GM18867 (cell line): ENCODE measurements around the gene STRN3.
"Not testable (repeated sequence)": the region's sequence is repeated elsewhere in the genome, so short reads cannot be mapped to it uniquely, and the experiment has no call there.

Experiments
- ATAC-seq: cut with Tn5 transposase; IDR thresholded peaks from one replicate; pipeline ENCODE4 v1.9.1; 2021; ENCODE audit warnings: mild to moderate bottlenecking, moderate library complexity; ENCODE audit not compliant: unreplicated experiment

The STRN3 gene

DNA sequence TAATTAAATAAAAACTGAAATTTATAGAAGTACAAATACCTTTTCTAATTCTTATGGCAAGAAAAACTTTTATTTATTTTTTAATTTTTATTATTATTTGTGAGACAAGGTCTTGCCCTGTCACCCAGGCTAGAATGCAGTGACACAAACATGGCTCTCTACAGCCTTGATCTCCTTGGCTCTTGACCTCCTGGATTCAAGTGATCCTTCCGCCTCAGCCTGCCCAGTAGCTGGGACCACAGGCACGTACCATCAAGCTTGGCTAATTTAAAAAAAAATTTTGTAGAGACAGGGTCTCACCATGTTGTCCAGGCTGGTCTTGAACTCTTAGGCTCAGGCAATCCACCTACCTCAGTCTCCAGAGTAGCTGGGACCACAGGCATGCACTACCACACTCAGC, 104.4 kb downstream of the STRN3 start:
- no peak for ATAC-seq

DNA sequence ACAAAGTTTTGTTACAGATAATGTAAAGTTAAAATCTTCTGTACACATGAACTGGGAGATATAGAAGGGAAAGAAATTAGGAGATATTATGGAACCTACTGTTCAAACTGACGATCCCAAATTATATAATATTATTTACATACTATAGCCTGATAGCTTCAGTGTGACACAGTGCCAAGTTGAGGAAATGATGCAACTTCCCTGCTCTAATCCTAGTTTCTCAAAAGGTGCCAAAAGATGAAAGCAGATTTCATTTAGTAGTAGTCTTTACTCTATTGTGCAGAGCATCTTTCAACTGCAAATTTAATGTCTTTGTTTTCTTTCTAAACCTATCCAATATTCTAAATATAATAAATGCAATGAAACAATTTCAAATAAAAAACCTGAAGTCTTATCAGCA, 104.9 kb downstream of the STRN3 start:
- no peak for ATAC-seq

GRCh38 chr14:30915596-30915995, 110.6 kb downstream of the STRN3 start:
- no peak for ATAC-seq

GRCh38 chr14:30914812-30915211, 111.4 kb downstream of the STRN3 start:
- no peak for ATAC-seq

DNA sequence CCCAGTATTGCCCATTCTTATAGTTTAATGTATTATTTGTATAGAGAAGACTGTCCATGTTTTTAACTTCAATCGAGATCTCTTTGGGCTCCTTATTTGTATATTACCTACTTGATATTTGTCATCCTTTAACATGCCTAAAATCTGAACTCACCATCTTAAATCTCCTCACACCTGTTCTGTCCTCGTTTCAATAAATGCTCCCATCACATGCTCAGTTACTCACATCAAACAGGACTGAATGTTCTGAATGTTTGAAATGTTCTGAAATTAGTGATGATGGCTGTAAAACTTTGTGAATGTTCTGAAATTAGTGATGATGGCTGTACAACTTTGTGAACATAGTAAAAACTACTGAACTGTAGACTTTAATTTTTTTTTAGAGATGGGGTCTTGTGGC, 117.4 kb downstream of the STRN3 start:
- no peak for ATAC-seq

- ATAC-seq = no peak
Measured at GRCh38 chr14:30907659-30908057, 118.5 kb downstream of the STRN3 start.

DNA sequence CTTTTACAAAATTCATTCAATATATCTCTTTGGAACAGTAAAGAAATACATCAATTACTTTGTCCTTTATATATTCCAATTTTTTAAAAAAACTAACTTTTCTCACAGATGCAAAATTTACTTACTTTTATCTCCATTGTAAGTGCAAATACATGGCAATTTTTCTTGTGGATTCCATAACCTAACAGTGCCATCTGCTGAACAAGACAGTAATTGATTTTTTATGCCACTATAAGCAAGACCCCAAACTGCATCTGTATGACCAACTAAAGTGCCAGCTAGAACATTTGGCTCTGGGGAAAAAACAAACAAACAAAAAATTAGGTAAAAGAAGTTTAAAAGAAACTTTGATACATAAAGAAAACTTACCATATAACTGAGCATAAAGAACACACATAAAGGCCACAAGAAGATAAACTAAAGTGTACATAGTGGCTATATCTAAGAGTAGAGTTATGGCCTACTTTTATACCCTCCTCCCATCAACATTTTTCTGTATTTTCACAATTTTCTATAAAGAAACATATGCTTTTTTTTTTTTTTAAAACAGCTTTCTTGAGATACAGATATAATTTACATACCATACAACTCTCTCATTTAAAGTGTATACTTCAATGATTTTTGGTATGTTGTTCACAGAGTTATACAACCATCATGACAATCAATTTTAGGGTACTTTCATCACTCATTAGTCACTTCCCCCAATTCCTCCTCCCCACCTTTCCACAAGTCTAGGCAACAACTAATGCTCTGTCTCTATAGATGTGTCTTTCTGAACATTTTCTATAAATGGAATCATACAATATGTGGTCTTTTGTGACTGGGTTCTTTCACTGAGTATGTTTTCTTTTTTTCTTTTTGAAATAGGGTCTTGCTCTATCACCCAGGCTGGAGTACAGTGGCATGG, 119.2 kb downstream of the STRN3 start:
- ATAC-seq = no peak

DNA sequence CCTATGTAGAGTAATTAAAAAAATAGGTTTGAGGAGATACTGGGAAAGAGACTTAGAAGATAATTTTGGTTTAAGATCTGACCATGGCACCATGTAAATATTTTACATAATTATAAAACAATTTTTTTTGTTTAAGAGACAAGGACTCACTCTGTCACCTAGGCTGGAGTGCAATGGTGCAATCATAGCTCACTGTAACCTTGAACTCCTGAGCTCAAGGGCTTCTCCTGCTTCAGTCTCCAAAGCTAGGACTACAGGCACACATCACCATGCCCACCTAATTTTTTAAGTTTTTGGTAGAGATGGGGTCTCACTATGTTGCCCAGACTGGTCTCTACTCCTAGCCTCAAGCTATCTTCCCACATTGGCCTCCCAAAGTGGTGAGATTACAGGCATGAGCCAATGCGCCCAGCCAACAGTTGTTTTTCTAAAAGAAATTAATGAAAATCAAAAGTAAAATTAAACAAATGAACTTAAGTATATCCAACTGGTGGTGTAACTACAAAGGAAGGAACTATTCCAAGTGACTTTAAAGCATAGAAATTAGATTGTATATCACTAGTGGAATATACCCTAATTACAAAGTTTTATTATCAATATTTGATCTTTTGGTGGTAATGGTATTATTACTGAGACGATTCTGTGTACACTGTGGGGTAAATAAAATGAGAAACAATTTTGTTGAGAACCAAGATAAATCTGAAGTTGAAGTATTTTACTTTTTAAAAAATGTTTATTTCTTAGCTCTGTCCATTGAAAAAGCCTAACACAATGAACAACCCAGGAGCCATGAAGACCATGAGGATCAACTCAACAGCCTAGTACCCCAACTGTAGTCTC, 122.7 kb downstream of the STRN3 start:
- ATAC-seq = no peak

GRCh38 chr14:30897121-30897520, 129.1 kb downstream of the STRN3 start:
- ATAC-seq = not testable (repeated sequence)

GRCh38 chr14:30896435-30896834, 129.7 kb downstream of the STRN3 start:
- ATAC-seq = no peak

- ATAC-seq = no peak
Measured at GRCh38 chr14:30894923-30895515, 131.2 kb downstream of the STRN3 start.

GRCh38 chr14:30893819-30894218, 132.4 kb downstream of the STRN3 start:
- ATAC-seq = no peak

- no peak for ATAC-seq
Measured at GRCh38 chr14:30889244-30889594, 137.0 kb downstream of the STRN3 start.

DNA sequence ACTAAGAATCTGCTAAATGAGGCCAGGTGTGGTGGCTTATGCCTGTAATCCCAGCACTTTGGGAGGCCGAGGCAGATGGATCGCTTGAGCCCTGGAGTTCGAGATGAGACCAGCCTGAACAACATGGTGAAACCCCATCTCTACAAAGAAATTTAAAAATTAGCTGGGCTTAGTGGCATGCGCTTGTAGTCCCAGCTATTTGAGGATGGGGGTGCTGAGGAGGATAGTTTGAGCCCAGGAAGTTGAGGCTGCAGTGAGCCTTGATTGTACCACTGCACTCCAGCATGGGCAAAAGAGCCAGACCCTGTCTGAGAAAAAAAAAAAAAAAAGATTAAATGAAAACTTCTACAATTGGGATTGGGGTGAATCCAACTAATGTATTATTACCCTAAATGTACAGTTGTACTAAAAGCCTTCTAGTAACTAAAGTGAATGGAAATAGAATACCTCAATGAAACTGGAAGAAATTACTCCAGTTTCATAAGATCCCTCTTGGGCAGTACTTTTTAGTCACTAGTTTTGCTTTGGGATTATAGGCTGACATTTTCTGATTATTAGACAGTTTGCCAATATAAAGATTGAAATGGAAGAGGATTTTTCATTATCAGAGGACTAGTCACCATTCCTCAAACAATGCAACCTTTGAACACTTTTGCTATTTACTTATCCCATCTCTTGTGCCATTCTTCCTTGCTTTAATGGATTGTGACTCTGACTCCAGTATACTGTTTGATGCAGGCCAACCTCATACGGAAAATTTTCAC, 137.5 kb downstream of the STRN3 start:
- no peak for ATAC-seq

GRCh38 chr14:30885840-30886740, 140.1 kb downstream of the STRN3 start:
- ATAC-seq = no peak

- no peak for ATAC-seq
Measured at GRCh38 chr14:30884901-30885300, 141.3 kb downstream of the STRN3 start.

DNA sequence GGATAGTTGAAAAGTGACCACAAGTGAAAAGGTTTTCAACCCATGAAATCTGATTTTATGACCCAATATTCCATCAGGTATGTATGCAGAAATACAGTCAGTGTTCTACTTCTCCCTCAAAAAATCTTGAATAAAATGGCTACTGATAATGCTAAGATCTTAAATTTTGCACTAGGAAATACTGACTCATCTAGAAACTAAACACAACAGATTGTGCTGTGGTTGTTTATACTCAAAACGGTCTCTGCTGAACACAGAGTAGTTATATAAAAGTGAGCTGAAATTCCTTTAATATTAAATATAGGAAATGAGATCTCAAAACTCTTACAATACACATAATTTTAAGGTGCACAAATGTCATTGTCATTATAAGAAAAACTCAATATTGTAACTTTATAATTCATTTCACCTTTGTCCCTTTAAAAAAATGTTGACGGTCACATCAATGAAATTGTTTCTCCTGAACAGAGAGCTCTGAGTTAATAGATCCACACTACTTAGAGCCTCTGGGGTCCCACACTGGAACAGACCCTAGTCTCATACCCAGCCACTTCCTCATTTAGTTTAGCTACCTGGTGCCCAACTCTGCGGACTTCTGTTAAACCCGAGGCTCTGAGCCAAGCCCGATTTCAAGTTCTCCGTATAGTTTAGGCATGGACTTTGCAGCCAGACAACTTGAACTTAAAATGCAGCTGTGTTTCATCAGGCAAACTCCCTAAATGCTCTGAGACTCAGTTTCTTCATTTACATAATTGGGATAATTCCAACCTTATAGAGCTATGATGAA, 142.5 kb downstream of the STRN3 start:
- no peak for ATAC-seq

- ATAC-seq = no peak
Measured at GRCh38 chr14:30882431-30882830, 143.7 kb downstream of the STRN3 start.

DNA sequence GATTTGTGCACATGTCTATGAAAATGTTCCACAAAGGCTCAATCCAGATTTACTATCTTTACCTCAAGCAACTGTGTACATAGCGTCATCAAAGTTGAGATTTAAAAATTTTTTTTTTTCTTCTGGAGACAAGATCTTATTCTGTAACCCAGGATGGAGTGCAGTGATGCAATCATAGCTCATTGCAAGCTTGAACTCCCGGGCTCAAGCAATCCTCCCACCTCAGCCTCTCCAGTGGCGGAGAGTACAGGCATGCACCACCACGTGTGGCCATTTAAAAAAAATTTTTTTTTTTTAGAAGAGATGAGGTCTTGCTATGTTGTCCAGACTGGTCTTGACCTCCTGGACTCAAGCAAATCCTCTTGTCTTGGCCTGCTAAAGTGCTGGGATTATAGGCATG, 149.5 kb downstream of the STRN3 start:
- ATAC-seq = no peak
